Measurements from ENCODE around the gene MAGI2. TPM values are rescaled to one million over a fixed set of nuclear protein-coding genes. Genes with fewer than 3 reads are reported as not detected.

Gene MAGI2
- total and polyA plus RNA-seq, 2 experiments from 2014 or later, result 16.8 to 24.7 TPM

GRCh38 chr7:78568690-78569089 is 884.8 kb downstream of the MAGI2 start:
- TF ChIP-seq CTCF (IDR thresholded peaks at IDR 0.05; ENCODE audit: low read depth, low read length), result no peak
- Histone ChIP-seq H3K4me1 (ENCODE audit: low read depth) (no peaks in the 10 kb centered on the region), H3K36me3 (no peaks in the 10 kb centered on the region), H3K27ac (no peak overlapping the region), H3K9me3 (ENCODE audit: low read depth) (no peaks in the 10 kb centered on the region), H3K4me3 (no peak overlapping the region), H3K27me3 (no peaks in the 10 kb centered on the region)
- DNase-seq (ENCODE audit: low read depth in 1 of 2, low spot score in 1 of 2), result no peak

GRCh38 chr7:78567836-78568235 is 885.6 kb downstream of the MAGI2 start:
- no peak for DNase-seq (ENCODE audit: low read depth in 1 of 2, low spot score in 1 of 2)
- Histone ChIP-seq H3K36me3 (no peaks in the 10 kb centered on the region), H3K4me3 (no peak overlapping the region), H3K27ac (no peak overlapping the region), H3K9me3 (ENCODE audit: low read depth) (no peaks in the 10 kb centered on the region), H3K4me1 (ENCODE audit: low read depth) (no peaks in the 10 kb centered on the region), H3K27me3 (no peaks in the 10 kb centered on the region)
- no peak for TF ChIP-seq CTCF (IDR thresholded peaks at IDR 0.05; ENCODE audit: low read depth, low read length)

GRCh38 chr7:78565784-78566183 is 887.7 kb downstream of the MAGI2 start:
- Histone ChIP-seq H3K9me3 (ENCODE audit: low read depth) (no peaks in the 10 kb centered on the region), H3K36me3 (no peaks in the 10 kb centered on the region), H3K27ac (no peak overlapping the region), H3K4me3 (no peak overlapping the region), H3K27me3 (no peaks in the 10 kb centered on the region), H3K4me1 (ENCODE audit: low read depth) (no peaks in the 10 kb centered on the region)
- no peak for DNase-seq (ENCODE audit: low read depth in 1 of 2, low spot score in 1 of 2)
- no peak for TF ChIP-seq CTCF (IDR thresholded peaks at IDR 0.05; ENCODE audit: low read depth, low read length)

- no peak overlapping the region for H3K27ac ChIP-seq
- no peaks in the 10 kb centered on the region for H3K36me3 ChIP-seq
- H3K4me3 ChIP-seq, result no peak overlapping the region
- no peak for DNase-seq (ENCODE audit: low read depth in 1 of 2, low spot score in 1 of 2)
- no peaks in the 10 kb centered on the region for H3K9me3 ChIP-seq (ENCODE audit: low read depth)
- no peak for TF ChIP-seq CTCF (IDR thresholded peaks at IDR 0.05; ENCODE audit: low read depth, low read length)
- H3K27me3 ChIP-seq, result no peaks in the 10 kb centered on the region
- no peaks in the 10 kb centered on the region for H3K4me1 ChIP-seq (ENCODE audit: low read depth)
These were observed 890.3 kb downstream of the MAGI2 start for GRCh38 chr7:78563191-78563590.

GRCh38 chr7:78562191-78562590 is 891.3 kb downstream of the MAGI2 start:
- Histone ChIP-seq H3K27me3 (no peaks in the 10 kb centered on the region), H3K36me3 (no peaks in the 10 kb centered on the region), H3K4me3 (no peak overlapping the region), H3K4me1 (ENCODE audit: low read depth) (no peaks in the 10 kb centered on the region), H3K9me3 (ENCODE audit: low read depth) (no peaks in the 10 kb centered on the region), H3K27ac (no peak overlapping the region)
- no peak for TF ChIP-seq CTCF (IDR thresholded peaks at IDR 0.05; ENCODE audit: low read depth, low read length)
- DNase-seq (ENCODE audit: low read depth in 1 of 2, low spot score in 1 of 2), result no peak

GRCh38 chr7:78558566-78558965 is 894.9 kb downstream of the MAGI2 start:
- TF ChIP-seq CTCF (IDR thresholded peaks at IDR 0.05; ENCODE audit: low read depth, low read length), result no peak
- Histone ChIP-seq H3K36me3 (no peaks in the 10 kb centered on the region), H3K4me1 (ENCODE audit: low read depth) (no peaks in the 10 kb centered on the region), H3K27me3 (no peaks in the 10 kb centered on the region), H3K9me3 (ENCODE audit: low read depth) (no peaks in the 10 kb centered on the region), H3K4me3 (no peak overlapping the region), H3K27ac (no peak overlapping the region)
- no peak for DNase-seq (ENCODE audit: low read depth in 1 of 2, low spot score in 1 of 2)

All from cardiac muscle cell (in vitro differentiated cells and primary cell).